GM19372 (cell line): ENCODE results near the gene RAB11B.
"Not testable (repeated sequence)": the region's sequence is repeated elsewhere in the genome, so short reads cannot be mapped to it uniquely, and the experiment has no call there.

Source experiments
- ATAC-seq: cut with Tn5 transposase; IDR thresholded peaks from one replicate; pipeline ENCODE4 v1.9.1; 2021; ENCODE audit warnings: mild to moderate bottlenecking, low read depth, moderate library complexity; ENCODE audit not compliant: unreplicated experiment

Gene RAB11B

DNA sequence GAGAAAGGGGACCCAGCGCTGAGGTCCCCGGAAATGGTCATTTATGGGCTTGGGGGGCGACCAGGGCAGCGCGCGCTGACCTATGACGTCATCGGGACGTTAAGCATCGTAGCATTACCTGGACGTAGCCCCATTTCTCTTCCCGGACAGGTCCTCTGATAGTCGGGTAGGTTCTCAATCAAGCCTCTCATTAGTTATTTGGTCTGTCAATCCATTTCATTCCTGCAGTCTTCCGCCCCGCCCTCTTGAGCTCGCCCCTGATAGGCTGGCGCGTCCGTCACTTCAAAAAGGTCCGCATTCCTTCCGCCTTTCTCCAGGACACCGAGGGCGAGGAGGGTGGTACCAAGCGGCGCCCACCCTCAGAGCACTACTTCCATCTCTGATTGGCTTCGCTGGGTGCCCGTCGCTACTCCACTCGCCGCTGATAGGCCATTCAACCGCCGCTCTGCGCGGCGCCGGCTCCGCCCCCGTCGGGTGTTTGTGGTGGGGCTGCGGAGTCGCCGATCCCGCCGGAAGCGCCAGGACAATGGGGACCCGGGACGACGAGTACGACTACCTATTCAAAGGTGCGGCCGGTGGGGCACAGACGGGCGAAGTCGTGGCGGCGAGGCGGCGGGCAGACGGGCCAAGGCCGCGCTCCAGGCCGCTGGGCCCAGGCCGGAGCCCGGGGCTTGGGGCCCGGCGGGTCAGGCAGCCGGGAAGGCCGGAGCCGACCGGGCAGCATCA lies at the start of gene RAB11B:
RAB11B (plus strand) TSS at position 470 of the 726 bp plus-strand sequence; CDS start at position 527, 57 bp downstream.
- peak; percentile 88 for ATAC-seq

- ATAC-seq: not testable (repeated sequence)
Measured at GRCh38 chr19:8341504-8341903, 48.7 kb upstream of the RAB11B start.

DNA sequence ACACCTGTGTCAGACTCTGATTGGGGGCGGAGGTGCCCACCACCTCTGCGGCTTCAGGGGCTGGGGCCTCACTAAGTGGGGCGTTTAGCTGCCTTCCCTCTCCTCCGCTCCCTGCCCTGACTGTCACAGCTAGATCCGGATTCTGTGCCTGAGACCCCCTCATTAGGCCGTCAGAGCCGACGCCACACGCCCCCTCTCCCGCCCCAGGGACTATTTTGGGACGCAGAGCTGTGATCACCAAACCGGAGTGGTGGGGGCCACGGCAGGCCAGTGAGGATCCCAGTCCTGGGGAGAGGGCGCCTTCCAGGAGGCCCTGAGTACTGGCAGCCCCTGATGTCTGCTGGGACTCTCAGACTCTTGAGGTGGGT lies 47.9 kb upstream of the RAB11B start:
- ATAC-seq: no peak

DNA sequence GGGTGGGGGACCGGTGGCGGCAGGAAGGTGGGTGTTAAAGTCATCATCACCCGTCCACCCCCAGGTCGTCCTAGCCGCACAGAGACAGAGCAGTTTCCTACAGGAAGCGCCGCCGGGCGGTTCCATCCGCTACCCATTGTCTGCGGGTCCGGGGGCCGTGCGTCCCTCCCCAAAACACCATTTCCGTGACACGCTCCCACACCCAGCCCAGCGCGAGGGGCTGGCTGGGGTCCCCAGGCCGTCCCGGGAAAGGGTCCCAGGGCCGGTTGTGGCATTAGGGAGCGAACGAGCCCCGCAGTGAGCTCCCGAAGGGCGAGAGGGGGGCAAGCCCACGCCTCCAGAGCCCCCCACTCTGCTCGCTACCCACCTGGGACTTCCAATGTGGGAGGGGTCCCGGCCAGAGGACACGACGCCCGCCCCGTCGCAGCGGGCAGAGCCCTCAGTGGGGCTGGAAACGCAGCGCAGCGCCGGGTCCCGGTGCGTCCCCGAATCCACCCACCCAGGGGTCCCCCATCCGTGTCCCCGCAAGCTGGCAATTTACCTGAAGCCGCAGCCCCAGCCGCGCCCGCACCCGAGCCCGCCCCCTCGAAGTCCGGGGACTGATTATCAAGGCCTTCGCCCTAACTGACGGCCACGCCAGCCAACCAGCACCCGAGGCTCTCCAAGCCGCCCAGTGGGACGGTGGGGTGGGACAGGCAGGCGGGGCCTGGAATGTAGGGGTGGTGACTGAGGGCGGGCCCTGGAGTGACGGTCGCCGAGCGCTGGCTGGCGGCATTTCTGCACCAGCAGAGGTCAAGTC lies 47.3 kb upstream of the RAB11B start, which contains the start of gene KANK3:
KANK3 (minus strand) TSS at position 579 of the 799 bp plus-strand sequence. CDS start 5,434 bp downstream, outside the sequence.
- ATAC-seq: no peak

- no peak for ATAC-seq
Measured at GRCh38 chr19:8343483-8343844, 46.7 kb upstream of the RAB11B start.

DNA sequence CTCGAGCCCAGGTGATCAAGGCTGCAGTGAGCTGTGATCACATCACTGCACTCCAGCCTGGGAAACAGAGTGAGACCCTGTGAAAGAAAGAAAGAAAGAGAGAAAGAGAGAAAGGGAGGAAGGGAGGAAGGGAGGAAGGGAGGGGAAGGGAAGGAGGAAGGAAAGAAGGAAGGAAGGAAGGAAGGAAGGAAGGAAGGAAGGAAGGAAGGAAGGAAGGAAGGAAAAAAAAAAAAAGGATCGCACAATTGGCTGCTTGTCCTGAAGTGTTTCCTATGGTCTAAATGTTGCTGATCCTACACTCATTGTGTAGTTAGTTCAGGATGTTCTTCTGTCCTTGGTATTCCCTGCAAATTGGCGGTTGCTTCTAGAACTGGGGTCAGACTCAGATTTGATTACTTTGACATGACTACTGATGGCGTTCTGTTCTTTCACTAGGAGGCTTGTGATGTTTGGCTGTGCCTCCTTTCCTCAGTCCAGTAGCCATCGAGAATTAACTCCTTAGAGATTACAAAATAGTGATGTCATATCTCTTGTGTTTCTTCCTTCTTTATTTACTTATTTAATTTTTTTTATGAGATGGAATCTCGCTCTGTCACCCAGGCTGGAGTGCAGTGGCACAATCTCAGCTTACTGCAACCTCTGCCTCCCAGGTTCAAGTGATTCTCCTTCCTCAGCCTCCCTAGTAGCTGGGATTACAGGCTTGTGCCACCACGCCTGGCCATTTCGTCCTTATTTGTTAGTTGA lies 40.4 kb upstream of the RAB11B start:
- not testable (repeated sequence) for ATAC-seq

GRCh38 chr19:8352134-8352827 lies 37.9 kb upstream of the RAB11B start:
- ATAC-seq: no peak

DNA sequence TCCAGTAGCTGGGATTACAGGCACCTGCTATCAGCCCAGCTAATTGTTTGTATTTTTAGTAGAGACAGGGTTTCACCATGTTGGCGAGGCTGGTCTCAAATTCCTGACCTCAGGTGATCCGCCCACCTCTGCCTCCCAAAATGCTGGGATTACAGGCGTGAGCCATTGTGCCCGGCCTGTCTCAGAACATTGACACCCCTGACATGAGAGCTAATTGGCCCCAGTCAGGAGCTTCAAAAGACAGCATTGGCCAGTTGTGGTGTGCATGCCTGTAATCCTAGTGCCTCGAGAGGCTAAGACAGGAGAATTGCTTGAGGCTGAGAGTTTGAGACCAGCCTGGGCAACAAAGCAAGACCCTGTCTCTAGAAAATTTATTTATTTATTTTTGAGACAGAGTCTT lies 37.3 kb upstream of the RAB11B start:
- ATAC-seq: not testable (repeated sequence)

- no peak for ATAC-seq
Measured at GRCh38 chr19:8355631-8356402, 34.3 kb upstream of the RAB11B start.

- ATAC-seq: no peak
Measured at GRCh38 chr19:8357007-8357521, 33.1 kb upstream of the RAB11B start.

DNA sequence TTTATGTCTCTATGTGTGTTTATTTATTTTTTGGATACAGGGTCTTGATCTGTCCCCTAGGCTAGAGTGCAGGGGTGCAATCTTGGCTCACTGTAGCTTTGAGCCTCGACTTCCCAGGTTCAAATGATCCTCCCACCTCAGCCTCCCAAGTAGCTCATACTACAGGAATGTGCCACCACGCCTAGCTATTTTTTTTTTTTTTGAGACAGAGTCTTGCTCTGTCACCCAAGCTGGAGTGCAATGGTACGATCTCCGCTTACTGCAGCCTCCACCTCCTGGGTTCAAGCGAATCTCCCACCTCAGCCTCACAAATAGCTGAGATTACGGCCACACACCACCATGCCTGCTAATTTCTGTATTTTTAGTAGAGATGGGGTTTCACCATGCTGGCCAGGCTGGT lies 31.2 kb upstream of the RAB11B start:
- ATAC-seq: no peak

DNA sequence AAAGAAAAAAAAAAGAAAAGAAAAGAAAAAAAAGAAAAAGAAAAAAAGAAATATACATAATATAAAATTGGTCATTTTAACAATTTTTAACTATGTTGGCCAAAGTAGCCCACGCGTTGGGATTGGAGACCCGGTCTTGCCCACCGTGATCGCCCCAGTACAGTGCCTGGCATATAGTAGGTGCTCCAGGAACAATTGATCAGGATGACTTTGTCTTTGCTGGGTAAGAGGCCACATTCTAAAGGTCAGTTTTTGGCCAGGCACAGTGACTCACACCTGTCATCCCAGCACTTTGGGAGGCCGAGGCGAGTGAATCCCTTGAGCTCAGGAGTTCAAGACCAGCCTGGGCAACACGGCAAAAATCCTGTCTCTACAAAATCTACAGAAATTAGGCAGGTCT lies 30.0 kb upstream of the RAB11B start:
- no peak for ATAC-seq

DNA sequence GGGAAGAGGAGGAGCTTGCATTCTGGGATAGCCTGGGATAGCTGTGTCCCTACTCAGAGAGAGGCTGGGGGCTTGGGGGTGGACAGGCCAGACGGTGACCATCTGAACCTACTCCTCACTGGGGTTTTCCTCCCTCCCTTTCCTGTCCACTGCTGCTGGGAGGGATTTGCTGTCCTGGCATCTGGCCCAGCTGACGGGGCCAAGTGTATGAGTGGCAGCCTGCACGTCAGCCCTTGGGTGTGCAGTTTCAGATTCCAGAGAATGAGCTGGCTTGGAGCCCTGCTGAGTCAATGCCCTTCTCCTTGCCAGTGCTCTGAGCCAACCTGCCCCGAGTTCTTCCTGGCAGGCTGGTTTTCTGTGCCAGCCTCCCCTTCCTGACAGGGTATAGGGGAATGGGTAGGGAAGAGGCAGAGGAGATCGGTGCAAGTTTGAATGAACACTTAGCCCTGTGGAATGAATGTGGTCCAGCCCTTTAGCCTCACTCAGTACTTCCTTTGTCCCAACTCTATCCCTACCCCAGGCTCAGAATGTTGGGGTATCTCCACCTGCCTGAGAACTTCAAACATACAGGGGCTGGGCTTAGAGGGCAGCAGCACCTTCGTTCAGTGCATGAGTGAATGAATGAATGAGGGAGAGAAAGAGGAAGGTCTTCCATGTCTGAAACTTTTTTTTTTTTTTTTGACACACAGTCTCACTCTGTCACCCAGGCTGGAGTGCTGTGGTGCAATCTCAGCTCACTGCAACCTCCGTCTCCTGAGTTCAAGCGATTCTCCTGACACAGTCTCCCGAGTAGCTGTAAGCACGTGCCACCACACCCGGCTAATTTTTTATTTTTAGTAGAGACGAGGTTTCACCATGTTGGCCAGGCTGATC lies 28.0 kb upstream of the RAB11B start:
- no peak for ATAC-seq

GRCh38 chr19:8363803-8364771 lies 26.1 kb upstream of the RAB11B start, which contains the start of gene ANGPTL4:
Gene ANGPTL4 (plus strand): TSS chr19:8364155. CDS start chr19:8364322, 167 bp downstream.
- no peak for ATAC-seq

GRCh38 chr19:8366121-8366581 lies 24.0 kb upstream of the RAB11B start:
- ATAC-seq: no peak

GRCh38 chr19:8366961-8367326 lies 23.2 kb upstream of the RAB11B start:
- ATAC-seq: no peak

- ATAC-seq: no peak
Measured at GRCh38 chr19:8367327-8368001, 22.7 kb upstream of the RAB11B start.
